Vagina (tissue), 2 donors: Measurements from ENCODE around the gene PGP. TPM values are rescaled to one million over a fixed set of nuclear protein-coding genes. Genes with fewer than 3 reads are reported as not detected.

Source experiments
- DNase-seq, 2 donors: peaks; one replicate each; pipeline ENCODE4 v3.0.0-alpha.2; 2017; ENCODE audit errors: extremely low spot score in 2 of 2
- H3K27ac ChIP-seq: fragments of 200-600 bp; sonication (generic); one replicate; pipeline ENCODE4 v1.5.1; 2019
- H3K27me3 ChIP-seq: fragments of 200-600 bp; sonication (generic); one replicate; pipeline ENCODE4 v1.5.1; 2019
- H3K36me3 ChIP-seq, 2 donors: fragments of 200-600 bp; sonication (generic); one replicate each; pipeline ENCODE4 v1.5.1; 2017 to 2019
- H3K4me1 ChIP-seq: fragments of 200-600 bp; sonication (generic); one replicate; pipeline ENCODE4 v1.5.1; 2019
- H3K4me3 ChIP-seq, 2 donors: fragments of 200-600 bp; sonication (generic); 1 replicate in 1 of 2; 2 replicates in 1 of 2; pipeline ENCODE4 v1.5.1; 2016 to 2019
- H3K9me3 ChIP-seq: fragments of 200-600 bp; sonication (generic); one replicate; pipeline ENCODE4 v1.5.1; 2019
- CTCF ChIP-seq, 3 experiments: fragments of 450-650 bp in 2 of 3; fragments of 200-600 bp in 1 of 3; sonication (generic) in 1 of 3; IDR thresholded peaks; one replicate each; pipeline ENCODE4 v1.5.1; 2017 to 2019; ENCODE audit warnings: antibody characterized with exemption in 3 of 3, mild to moderate bottlenecking in 2 of 3, moderate library complexity in 2 of 3
- POLR2A ChIP-seq, 2 donors: fragments of 450-650 bp; IDR thresholded peaks; one replicate each; pipeline ENCODE4 v1.6.1; 2017; ENCODE audit warnings: antibody characterized with exemption in 2 of 2, mild to moderate bottlenecking in 2 of 2, moderate library complexity in 2 of 2
- POLR2AphosphoS5 ChIP-seq, 2 donors: sonication (generic); formaldehyde crosslinking; IDR thresholded peaks; one replicate each; pipeline ENCODE4 v1.9.0; 2017; ENCODE audit warnings: antibody characterized with exemption in 2 of 2, mild to moderate bottlenecking in 2 of 2, low read depth in 1 of 2; ENCODE audit not compliant: insufficient read depth in 1 of 2
- intact Hi-C: fragments of 100-400 bp; cut with DNase I; formaldehyde crosslinking; loops from one replicate; pipeline ENCODE4 v1.15.1; 2023
- total RNA-seq: library from RNA; depleted of rRNA; stranded (reverse); fragments of >200 nt; gene quantifications from one replicate; pipeline ENCODE4 v1.2.3, GENCODE V29; 2016

PGP gene
- total RNA-seq, 1 donor from 2014 or later, result 15.5 TPM

- DNase-seq, result no peak
- peaks cover 10% of the 10 kb centered on the region for H3K4me1 ChIP-seq
- intact Hi-C loops, result no loop called here
- H3K9me3 ChIP-seq, result no peaks in the 10 kb centered on the region
- TF ChIP-seq POLR2A (IDR thresholded peaks at IDR 0.05), result no peak
- no peak for TF ChIP-seq POLR2AphosphoS5 (IDR thresholded peaks at IDR 0.05; ENCODE audit: insufficient read depth in 1 of 2, low read depth in 1 of 2)
- no peak for TF ChIP-seq CTCF (IDR thresholded peaks at IDR 0.05)
- H3K27ac ChIP-seq, result no peak overlapping the region
- no peaks in the 10 kb centered on the region for H3K27me3 ChIP-seq
- peaks cover 0 to 40% of the 10 kb centered on the region in 2 donors for H3K36me3 ChIP-seq
- H3K4me3 ChIP-seq, result no peak overlapping the region
These were observed 31.8 kb upstream of the PGP start for GRCh38 chr16:2246301-2246885.

- H3K4me3 ChIP-seq, result no peak overlapping the region
- DNase-seq, result no peak
- H3K36me3 ChIP-seq, result peaks cover 0 to 40% of the 10 kb centered on the region in 2 donors
- intact Hi-C loops, result no loop called here
- no peak for TF ChIP-seq CTCF (IDR thresholded peaks at IDR 0.05)
- no peak for TF ChIP-seq POLR2AphosphoS5 (IDR thresholded peaks at IDR 0.05; ENCODE audit: insufficient read depth in 1 of 2, low read depth in 1 of 2)
- no peak for TF ChIP-seq POLR2A (IDR thresholded peaks at IDR 0.05)
- no peaks in the 10 kb centered on the region for H3K27me3 ChIP-seq
- H3K4me1 ChIP-seq, result peaks cover 4% of the 10 kb centered on the region
- no peaks in the 10 kb centered on the region for H3K9me3 ChIP-seq
- no peak overlapping the region for H3K27ac ChIP-seq
These were observed 30.5 kb upstream of the PGP start for GRCh38 chr16:2244926-2245795.

- Histone ChIP-seq H3K27ac (no peak overlapping the region), H3K36me3 (peaks cover 0 to 40% of the 10 kb centered on the region in 2 donors), H3K27me3 (no peaks in the 10 kb centered on the region), H3K9me3 (no peaks in the 10 kb centered on the region), H3K4me3 (no peak overlapping the region), H3K4me1 (no peaks in the 10 kb centered on the region)
- no peak for DNase-seq
- intact Hi-C loops, result no loop called here
- TF ChIP-seq POLR2AphosphoS5 (IDR thresholded peaks at IDR 0.05; ENCODE audit: insufficient read depth in 1 of 2, low read depth in 1 of 2) (no peak), CTCF (IDR thresholded peaks at IDR 0.05) (no peak), POLR2A (IDR thresholded peaks at IDR 0.05) (no peak)
These were observed 29.7 kb upstream of the PGP start for GRCh38 chr16:2244301-2244700.

- intact Hi-C loops, result no loop called here
- TF ChIP-seq POLR2AphosphoS5 (IDR thresholded peaks at IDR 0.05; ENCODE audit: insufficient read depth in 1 of 2, low read depth in 1 of 2), result no peak
- TF ChIP-seq POLR2A (IDR thresholded peaks at IDR 0.05), result no peak
- no peak for TF ChIP-seq CTCF (IDR thresholded peaks at IDR 0.05)
- H3K36me3 ChIP-seq, result peaks cover 0 to 40% of the 10 kb centered on the region in 2 donors
These were observed 29.1 kb upstream of the PGP start for GRCh38 chr16:2243781-2244180.

More at GRCh38 chr16:2243781-2244180, 29.1 kb upstream of the PGP start:
- no peaks in the 10 kb centered on the region for H3K4me1 ChIP-seq
- no peaks in the 10 kb centered on the region for H3K9me3 ChIP-seq
- DNase-seq, result no peak
- no peak overlapping the region for H3K4me3 ChIP-seq
- H3K27ac ChIP-seq, result no peak overlapping the region
- H3K27me3 ChIP-seq, result no peaks in the 10 kb centered on the region
